ENCODE measurements around the gene PPP1CB.
"Not testable (repeated sequence)": the region's sequence is repeated elsewhere in the genome, so short reads cannot be mapped to it uniquely, and the experiment has no call there.

The PPP1CB gene

GRCh38 chr2:28780496-28780895 is 28.9 kb downstream of the PPP1CB start:
- DNase-seq (ENCODE audit: low read depth): no peak
- H3K4me3 ChIP-seq (ENCODE audit: low read depth, low read length): no peak overlapping the region
- in situ Hi-C loops (cut with HindIII; ENCODE audit: low sequenced_read_pairs): no loop called here
- TF ChIP-seq CTCF (IDR thresholded peaks at IDR 0.05; ENCODE audit: low read depth, low read length, missing control alignments): no peak

GRCh38 chr2:28782423-28782822 is 30.8 kb downstream of the PPP1CB start:
- DNase-seq (ENCODE audit: low read depth): no peak
- in situ Hi-C loops (cut with HindIII; ENCODE audit: low sequenced_read_pairs): no loop called here
- no peak overlapping the region for H3K4me3 ChIP-seq (ENCODE audit: low read depth, low read length)
- no peak for TF ChIP-seq CTCF (IDR thresholded peaks at IDR 0.05; ENCODE audit: low read depth, low read length, missing control alignments)

GRCh38 chr2:28784570-28784969 is 32.9 kb downstream of the PPP1CB start:
- in situ Hi-C loops (cut with HindIII; ENCODE audit: low sequenced_read_pairs): not testable (repeated sequence)

GRCh38 chr2:28796620-28797019 is 45.0 kb downstream of the PPP1CB start:
- DNase-seq (ENCODE audit: low read depth): no peak
- in situ Hi-C loops (cut with HindIII; ENCODE audit: low sequenced_read_pairs): no loop called here
- H3K4me3 ChIP-seq (ENCODE audit: low read depth, low read length): no peak overlapping the region
- TF ChIP-seq CTCF (IDR thresholded peaks at IDR 0.05; ENCODE audit: low read depth, low read length, missing control alignments): no peak

More at GRCh38 chr2:28784570-28784969, 32.9 kb downstream of the PPP1CB start:
- not testable (repeated sequence) for H3K4me3 ChIP-seq (ENCODE audit: low read depth, low read length); DNase-seq (ENCODE audit: low read depth)

GRCh38 chr2:28801726-28802125 is 50.1 kb downstream of the PPP1CB start:
- no peak overlapping the region for H3K4me3 ChIP-seq (ENCODE audit: low read depth, low read length)
- no peak for TF ChIP-seq CTCF (IDR thresholded peaks at IDR 0.05; ENCODE audit: low read depth, low read length, missing control alignments)
- DNase-seq (ENCODE audit: low read depth): no peak
- in situ Hi-C loops (cut with HindIII; ENCODE audit: low sequenced_read_pairs): no loop called here

GRCh38 chr2:28802975-28803429 is 51.4 kb downstream of the PPP1CB start:
- in situ Hi-C loops (cut with HindIII; ENCODE audit: low sequenced_read_pairs): no loop called here
- H3K4me3 ChIP-seq (ENCODE audit: low read depth, low read length): no peak overlapping the region
- no peak for DNase-seq (ENCODE audit: low read depth)
- TF ChIP-seq CTCF (IDR thresholded peaks at IDR 0.05; ENCODE audit: low read depth, low read length, missing control alignments): no peak

GRCh38 chr2:28809927-28810326 is 58.3 kb downstream of the PPP1CB start:
- peak overlapping the region; percentile 36 for H3K4me3 ChIP-seq (ENCODE audit: low read depth, low read length)
- DNase-seq (ENCODE audit: low read depth): no peak
- in situ Hi-C loops (cut with HindIII; ENCODE audit: low sequenced_read_pairs): no loop called here
- no peak for TF ChIP-seq CTCF (IDR thresholded peaks at IDR 0.05; ENCODE audit: low read depth, low read length, missing control alignments)
